GM23248 (cell line): ENCODE measurements around the gene GRK3.

Experiments used
- EZH2 ChIP-seq: fragments of 200-600 bp; sonication (generic); IDR thresholded peaks from 2 replicates; pipeline ENCODE4 v1.6.1; 2018; ENCODE audit warnings: antibody characterized with exemption, mild to moderate bottlenecking; ENCODE audit not compliant: insufficient read depth, poor library complexity, severe bottlenecking
- EZH2phosphoT487 ChIP-seq: fragments of 200-600 bp; sonication (generic); IDR thresholded peaks from 2 replicates; pipeline ENCODE4 v1.6.1; 2018; ENCODE audit warnings: antibody characterized with exemption, moderate library complexity, mild to moderate bottlenecking, low read depth; ENCODE audit not compliant: insufficient read depth

DNA sequence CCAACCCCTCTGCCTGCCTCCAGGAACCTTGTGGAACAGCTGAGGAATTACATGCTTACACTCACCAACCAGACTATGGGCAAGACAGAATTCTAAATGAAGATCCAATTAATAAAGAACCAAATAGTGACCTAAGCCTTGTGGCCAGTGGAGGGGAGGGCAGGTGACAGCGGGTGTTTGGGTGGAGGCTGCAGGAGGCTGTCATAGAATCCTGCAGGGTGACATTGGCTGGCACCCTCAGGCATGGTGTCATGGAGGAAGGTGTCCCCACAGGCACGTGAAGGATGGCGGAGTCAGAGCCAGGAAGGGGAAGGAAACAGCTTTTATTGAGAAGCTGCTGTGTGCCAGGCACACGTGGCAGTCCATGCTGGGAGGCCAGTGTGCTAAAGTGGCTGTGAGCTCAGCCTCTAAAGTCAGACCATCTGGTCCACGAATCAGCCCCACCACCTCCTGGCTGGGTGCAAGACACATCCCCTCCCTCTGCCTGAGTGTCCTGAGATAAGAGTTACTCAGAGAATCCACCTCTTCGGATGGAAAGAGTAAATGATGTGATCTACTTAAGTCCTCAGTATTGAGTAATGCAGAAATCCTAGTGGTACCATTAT is 186.2 kb downstream of the GRK3 start:
- TF ChIP-seq EZH2, result no peak
- TF ChIP-seq EZH2phosphoT487, result no peak
